Measurements from ENCODE around the gene INO80B.
A peak's percentile ranks its signal among the peaks of the same experiment; 100 is the strongest.

INO80B gene

DNA sequence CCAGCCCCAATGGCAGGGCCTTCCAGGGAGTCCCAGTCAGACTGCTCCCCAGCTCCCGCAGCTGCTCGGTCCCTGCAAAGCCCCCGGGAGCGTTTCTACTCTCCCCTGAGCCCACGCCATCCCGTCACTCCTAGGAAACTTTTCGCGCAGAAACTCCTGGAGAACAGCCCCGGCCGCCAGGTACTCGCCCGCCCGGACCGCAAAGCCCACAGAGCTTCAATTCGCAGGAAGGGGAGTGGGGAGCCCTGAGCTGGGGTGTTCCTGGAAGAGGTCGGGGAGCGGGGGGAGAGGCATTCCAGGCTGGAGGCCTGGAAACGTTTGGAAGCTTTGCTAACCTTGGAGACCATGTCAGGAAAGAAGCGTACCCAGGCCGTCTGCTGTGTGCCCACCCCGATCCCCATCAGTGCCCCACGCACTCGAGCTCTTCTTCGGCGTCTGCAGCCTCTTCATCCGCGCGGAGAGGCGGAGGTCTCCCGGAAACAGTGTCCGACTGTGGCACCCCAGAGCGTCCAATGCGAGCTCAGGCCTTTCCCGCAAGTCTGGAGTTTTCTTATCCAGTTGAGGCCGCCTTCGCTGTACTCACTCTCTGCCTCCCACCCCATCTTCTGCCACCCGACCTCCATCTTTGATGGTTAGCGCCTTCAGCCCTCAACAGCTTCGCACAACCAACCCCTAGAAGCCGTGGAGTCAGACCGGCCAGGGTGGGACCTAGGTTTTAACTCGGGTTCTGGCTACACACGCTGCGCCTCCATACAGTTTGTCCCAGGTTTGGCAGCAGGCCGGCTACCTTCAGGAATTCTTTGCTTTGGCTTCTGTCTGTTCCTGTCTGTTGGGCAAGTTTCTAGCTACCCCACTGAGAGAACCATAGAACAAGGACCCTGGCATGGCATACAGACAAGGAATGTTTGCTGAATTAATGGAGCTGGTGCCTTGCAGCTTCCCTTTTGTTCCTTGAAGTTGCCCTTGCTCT lies 48.9 kb downstream of the INO80B start:
- no peak for DNase-seq (ENCODE audit: low read depth, low spot score)
- Histone ChIP-seq H3K36me3 (ENCODE audit: control insufficient read depth, insufficient read depth, low read length) (no peaks in the 10 kb centered on the region), H3K27me3 (ENCODE audit: control insufficient read depth, insufficient read depth, low read length) (peaks cover 62% of the 10 kb centered on the region), H3K4me3 (ENCODE audit: low read length) (peak overlapping the region; percentile 27; the same call in 1 of the 2 replicates), H3K4me1 (ENCODE audit: control insufficient read depth, insufficient read depth, low read length) (peaks cover 5% of the 10 kb centered on the region; the same call in 1 of the 2 replicates), H3K9me3 (ENCODE audit: control insufficient read depth, insufficient read depth, low read length) (no peaks in the 10 kb centered on the region), H3K27ac (ENCODE audit: low read length) (no peak overlapping the region)
- WGBS (ENCODE audit: insufficient coverage, insufficient read length): no CpG with 5 or more reads among the region's 45 CpGs

DNA sequence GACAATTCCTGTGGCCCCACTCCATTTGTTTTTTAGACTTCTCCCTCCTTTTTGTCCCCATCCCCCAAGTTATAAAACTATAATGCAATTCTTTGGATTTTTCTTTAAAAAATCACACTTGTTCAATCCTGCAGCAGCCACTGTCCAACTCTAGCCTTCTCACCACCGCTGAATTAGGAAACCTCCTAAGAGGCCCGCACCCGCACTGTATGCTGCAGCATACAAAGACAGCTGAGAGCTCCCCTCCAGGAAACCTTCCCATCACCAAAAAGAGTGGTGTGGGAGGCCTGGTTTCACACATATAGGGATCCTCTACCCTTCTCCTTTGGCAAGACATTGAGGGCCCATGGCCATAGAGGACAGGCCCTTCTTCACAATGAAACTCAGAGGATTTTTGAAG lies 49.7 kb downstream of the INO80B start:
- no peak overlapping the region for H3K27ac ChIP-seq (ENCODE audit: low read length)
- peaks cover 5% of the 10 kb centered on the region; the same call in 1 of the 2 replicates for H3K4me1 ChIP-seq (ENCODE audit: control insufficient read depth, insufficient read depth, low read length)
- WGBS (ENCODE audit: insufficient coverage, insufficient read length): no CpG with 5 or more reads among the region's 3 CpGs
- no peak for DNase-seq (ENCODE audit: low read depth, low spot score)
- no peaks in the 10 kb centered on the region for H3K36me3 ChIP-seq (ENCODE audit: control insufficient read depth, insufficient read depth, low read length)
- H3K4me3 ChIP-seq (ENCODE audit: low read length): no peak overlapping the region
- H3K9me3 ChIP-seq (ENCODE audit: control insufficient read depth, insufficient read depth, low read length): no peaks in the 10 kb centered on the region
- H3K27me3 ChIP-seq (ENCODE audit: control insufficient read depth, insufficient read depth, low read length): peaks cover 57% of the 10 kb centered on the region

DNA sequence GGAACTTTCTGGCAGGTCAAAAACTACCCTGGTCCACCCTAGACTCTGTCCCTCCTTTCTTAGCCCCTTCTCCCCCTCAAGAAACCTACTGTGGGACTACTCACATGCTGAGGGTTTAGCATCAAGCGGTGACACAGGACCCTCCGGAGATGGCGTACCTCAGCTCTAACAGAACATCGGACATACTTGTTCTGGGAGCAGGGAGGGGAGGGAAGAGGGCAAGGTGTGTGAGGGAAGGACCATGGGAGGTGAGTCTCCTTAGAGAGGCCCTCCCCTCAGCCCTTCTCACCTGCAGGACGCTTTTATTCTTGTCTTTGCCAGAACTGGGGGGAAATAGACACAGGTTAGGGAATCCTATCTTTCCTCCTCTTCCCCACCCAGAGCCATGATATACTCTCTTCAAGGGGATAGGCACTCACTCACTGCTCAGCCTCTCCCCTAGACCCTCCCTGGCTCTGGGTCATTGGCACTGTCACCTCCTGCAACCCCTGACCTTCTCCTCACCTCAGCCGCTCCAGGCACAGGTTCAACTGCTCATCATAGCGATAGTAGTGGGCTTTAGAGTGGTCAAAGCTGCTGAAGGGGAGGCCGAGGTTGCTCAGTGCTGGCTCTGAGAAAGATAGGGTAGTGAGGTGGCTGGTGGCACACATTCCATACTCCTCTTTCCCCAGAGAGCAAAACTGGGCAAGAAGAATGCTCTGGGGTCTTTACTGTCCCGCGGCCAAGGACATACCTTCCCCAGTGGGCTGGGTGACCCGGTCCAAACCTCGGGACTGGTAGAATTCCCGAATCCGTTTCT lies 50.8 kb downstream of the INO80B start:
- H3K27ac ChIP-seq (ENCODE audit: low read length): no peak overlapping the region
- WGBS (ENCODE audit: insufficient coverage, insufficient read length): no CpG with 5 or more reads among the region's 14 CpGs
- no peaks in the 10 kb centered on the region for H3K9me3 ChIP-seq (ENCODE audit: control insufficient read depth, insufficient read depth, low read length)
- no peaks in the 10 kb centered on the region for H3K36me3 ChIP-seq (ENCODE audit: control insufficient read depth, insufficient read depth, low read length)
- H3K4me1 ChIP-seq (ENCODE audit: control insufficient read depth, insufficient read depth, low read length): peaks cover 5% of the 10 kb centered on the region; the same call in 1 of the 2 replicates
- no peak for DNase-seq (ENCODE audit: low read depth, low spot score)
- peaks cover 57% of the 10 kb centered on the region for H3K27me3 ChIP-seq (ENCODE audit: control insufficient read depth, insufficient read depth, low read length)
- H3K4me3 ChIP-seq (ENCODE audit: low read length): no peak overlapping the region

DNA sequence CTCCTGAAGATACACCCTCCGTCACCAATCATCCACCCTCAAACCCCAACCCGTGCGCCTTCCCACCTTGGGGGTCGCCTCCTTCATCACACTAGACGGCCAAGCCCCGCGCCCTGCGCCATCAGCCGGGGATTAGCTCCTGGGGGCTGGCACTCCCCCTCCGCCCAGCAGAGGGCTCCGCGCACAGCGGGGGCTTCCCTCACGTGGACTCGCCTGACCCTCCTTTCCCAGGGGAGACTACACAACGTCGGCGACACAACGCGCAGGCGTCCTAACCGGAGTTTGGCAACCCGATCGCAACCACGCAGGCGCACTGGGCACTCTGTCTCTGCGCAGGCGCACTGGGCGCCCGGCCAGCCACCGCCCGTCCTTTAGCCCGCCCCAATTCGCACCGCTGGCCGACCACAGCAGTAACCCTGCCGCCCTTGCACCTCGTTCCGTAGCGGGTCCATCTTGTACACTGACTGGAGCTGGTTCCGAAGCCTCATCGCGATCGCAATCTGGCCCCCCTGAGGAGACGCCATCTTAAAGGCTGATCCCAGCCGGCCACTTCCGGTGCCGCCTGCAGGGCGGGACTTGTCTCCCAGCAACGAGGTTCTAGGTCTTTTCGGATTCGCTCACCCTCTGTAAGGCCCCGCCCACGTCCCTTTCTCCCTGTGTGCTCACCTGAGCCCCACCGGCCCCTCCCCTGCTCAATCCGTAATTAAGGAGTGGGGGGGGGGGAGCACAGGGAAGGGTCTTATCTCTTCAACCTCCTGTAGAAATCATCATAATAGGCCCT lies 52.4 kb downstream of the INO80B start, which contains the start of gene PCGF1:
Gene PCGF1 (minus strand): TSS at position 551 of the 781 bp plus-strand sequence. CDS start 27 bp downstream, at position 524.
- H3K4me1 ChIP-seq (ENCODE audit: control insufficient read depth, insufficient read depth, low read length): peaks cover 3% of the 10 kb centered on the region; the same call in 1 of the 2 replicates
- H3K27me3 ChIP-seq (ENCODE audit: control insufficient read depth, insufficient read depth, low read length): peaks cover 54% of the 10 kb centered on the region
- H3K4me3 ChIP-seq (ENCODE audit: low read length): peak within 1 kb of the TSS; percentile 67
- H3K36me3 ChIP-seq (ENCODE audit: control insufficient read depth, insufficient read depth, low read length): no peaks in the 10 kb centered on the region
- DNase-seq (ENCODE audit: low read depth, low spot score): peak; percentile 97
- H3K27ac ChIP-seq (ENCODE audit: low read length): no peak within 1 kb of the TSS
- WGBS (ENCODE audit: insufficient coverage, insufficient read length): no CpG with 5 or more reads among the region's 56 CpGs
- H3K9me3 ChIP-seq (ENCODE audit: control insufficient read depth, insufficient read depth, low read length): no peaks in the 10 kb centered on the region

All from iPS DF 6.9 (cell line).